DOHH2 (cell line): ENCODE data around the gene CHRDL2.

Source experiments
- EZH2phosphoT487 ChIP-seq: fragments of 200-600 bp; sonication (generic); IDR thresholded peaks from 2 replicates; pipeline ENCODE4 v1.6.1; 2017; ENCODE audit warnings: borderline replicate concordance, mild to moderate bottlenecking, antibody characterized with exemption, low read length, moderate library complexity, mixed read lengths
- TF ChIP-seq, protein P1 (sequence below): fragments of 200-600 bp; sonication (generic); IDR thresholded peaks from one replicate; pipeline ENCODE4 v1.5.1; 2014; ENCODE audit warnings: antibody characterized with exemption, mild to moderate bottlenecking, low read depth, low read length; ENCODE audit not compliant: poor library complexity, severe bottlenecking

DNA sequence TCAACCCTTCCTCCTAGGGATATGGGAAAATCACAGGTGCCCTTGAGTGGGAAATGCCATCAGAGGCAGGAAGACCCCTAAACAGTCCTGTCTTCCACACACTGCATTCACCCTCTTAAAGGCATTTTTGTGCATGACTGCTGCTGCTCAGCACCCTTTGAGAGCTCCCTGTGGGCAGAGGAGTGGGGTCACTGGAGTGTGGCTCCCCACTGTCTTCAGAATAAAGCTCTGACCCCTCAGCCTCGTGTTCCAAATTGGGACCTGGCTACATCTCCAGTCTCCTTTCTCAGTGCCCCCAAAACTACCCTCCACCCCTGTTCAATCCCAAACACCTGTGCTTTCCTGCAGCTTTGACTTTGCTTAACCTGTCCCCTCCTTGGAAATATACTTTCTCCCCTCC lies 46.6 kb downstream of the CHRDL2 start:
- TF ChIP-seq, protein P1, sequence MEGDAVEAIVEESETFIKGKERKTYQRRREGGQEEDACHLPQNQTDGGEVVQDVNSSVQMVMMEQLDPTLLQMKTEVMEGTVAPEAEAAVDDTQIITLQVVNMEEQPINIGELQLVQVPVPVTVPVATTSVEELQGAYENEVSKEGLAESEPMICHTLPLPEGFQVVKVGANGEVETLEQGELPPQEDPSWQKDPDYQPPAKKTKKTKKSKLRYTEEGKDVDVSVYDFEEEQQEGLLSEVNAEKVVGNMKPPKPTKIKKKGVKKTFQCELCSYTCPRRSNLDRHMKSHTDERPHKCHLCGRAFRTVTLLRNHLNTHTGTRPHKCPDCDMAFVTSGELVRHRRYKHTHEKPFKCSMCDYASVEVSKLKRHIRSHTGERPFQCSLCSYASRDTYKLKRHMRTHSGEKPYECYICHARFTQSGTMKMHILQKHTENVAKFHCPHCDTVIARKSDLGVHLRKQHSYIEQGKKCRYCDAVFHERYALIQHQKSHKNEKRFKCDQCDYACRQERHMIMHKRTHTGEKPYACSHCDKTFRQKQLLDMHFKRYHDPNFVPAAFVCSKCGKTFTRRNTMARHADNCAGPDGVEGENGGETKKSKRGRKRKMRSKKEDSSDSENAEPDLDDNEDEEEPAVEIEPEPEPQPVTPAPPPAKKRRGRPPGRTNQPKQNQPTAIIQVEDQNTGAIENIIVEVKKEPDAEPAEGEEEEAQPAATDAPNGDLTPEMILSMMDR: no peak
- TF ChIP-seq EZH2phosphoT487: no peak
